Dermis blood vessel endothelial cell (primary cell): ENCODE results near the gene HTN3. TPM values are rescaled to one million over a fixed set of nuclear protein-coding genes. Genes with fewer than 3 reads are reported as not detected.

Experiments used
- total RNA-seq: library from RNA; depleted of rRNA; stranded (reverse); fragments of >200 nt; gene quantifications from 2 replicates; pipeline ENCODE4 v1.2.3, GENCODE V29; 2014

HTN3 gene
- total RNA-seq, 1 donor from 2014 or later, result not detected

Other genes with a start within 250 kb of the HTN3 start
- 1.2 and 2.4 TPM in 2 replicates for gene SULT1E1, start 168.3 kb upstream of the HTN3 start, total RNA-seq
- 0.09 TPM in 1 of 2 replicates, not detected in the other for gene CSN1S1, start 97.4 kb upstream of the HTN3 start, total RNA-seq
- gene CSN2, start 62.7 kb upstream of the HTN3 start, total RNA-seq, result not detected in 2 replicates
- gene STATH, start 32.5 kb upstream of the HTN3 start, total RNA-seq, result not detected in 2 replicates
- gene HTN1, start 22.0 kb downstream of the HTN3 start, total RNA-seq, result not detected in 2 replicates
- not detected in 2 replicates for gene PRR27, start 125.8 kb downstream of the HTN3 start, total RNA-seq
- not detected in 2 replicates for gene ODAM, start 167.3 kb downstream of the HTN3 start, total RNA-seq
- gene FDCSP, start 197.7 kb downstream of the HTN3 start, total RNA-seq, result not detected in 2 replicates
- not detected in 2 replicates for gene CSN3, start 214.1 kb downstream of the HTN3 start, total RNA-seq